Measurements from ENCODE around the gene TLE4.

DNA sequence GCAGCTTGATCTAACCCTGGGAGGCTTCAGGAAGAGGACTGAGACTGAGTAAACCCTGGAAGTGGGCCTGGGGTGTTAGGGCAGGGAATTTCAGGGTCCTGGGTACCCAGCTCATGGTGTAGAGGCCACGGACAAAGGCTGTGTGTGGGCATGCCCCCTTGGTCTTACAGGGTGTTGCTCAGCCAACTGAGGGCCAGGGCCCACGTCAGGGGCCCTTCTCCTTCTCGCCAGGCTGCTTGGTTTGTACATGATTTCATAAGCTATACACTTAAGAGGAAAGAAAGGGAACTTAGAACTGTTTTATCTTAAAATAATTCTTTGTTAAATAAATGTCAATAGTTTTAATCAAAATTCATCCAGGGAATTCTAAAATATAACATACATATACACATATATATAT lies 95.4 kb downstream of the TLE4 start:
- TF ChIP-seq CTCF (IDR thresholded peaks at IDR 0.05; ENCODE audit: insufficient read depth, low read length, poor library complexity, severe bottlenecking) (no peak), EZH2phosphoT487 (conservative IDR thresholded peaks at IDR 0.05; ENCODE audit: low read length) (no peak)

Measured in SU-DHL-6 (cell line).